Cerebellar cortex (tissue), 1 donor: ENCODE results near the gene GNL1.
A peak's percentile ranks its signal among the peaks of the same experiment; 100 is the strongest.
"Not testable (repeated sequence)": the region's sequence is repeated elsewhere in the genome, so short reads cannot be mapped to it uniquely, and the experiment has no call there.

Source experiments
- DNase-seq: peaks from one replicate; pipeline ENCODE4 v3.0.0-alpha.2; 2015; ENCODE audit warnings: low spot score

Gene GNL1

DNA sequence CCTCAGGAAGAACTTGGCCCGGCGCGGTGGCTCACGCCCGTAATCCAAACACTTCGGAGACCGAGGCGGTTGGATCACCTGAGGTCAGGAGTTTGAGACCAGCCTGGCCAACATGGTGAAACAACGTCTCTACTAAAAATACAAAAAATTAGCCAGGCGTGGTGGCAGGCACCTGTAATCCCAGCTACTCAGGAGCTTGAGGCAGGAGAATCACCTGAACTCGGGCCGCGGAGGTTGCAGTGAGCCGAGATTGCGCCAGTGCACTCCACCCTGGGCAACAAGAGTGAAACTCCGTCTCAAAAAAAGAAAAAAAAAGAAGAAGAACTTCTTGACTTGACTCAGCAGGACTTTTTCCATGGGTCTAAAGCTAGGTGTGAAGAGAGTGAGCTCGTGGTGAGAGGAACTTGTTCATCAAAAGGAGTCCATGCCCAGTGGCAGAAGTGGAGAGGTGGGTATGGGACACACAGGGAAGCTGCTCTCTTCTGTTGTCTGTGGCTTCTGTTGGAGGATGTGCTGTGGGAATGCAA, 26.9 kb downstream of the GNL1 start:
- not testable (repeated sequence) for DNase-seq

DNA sequence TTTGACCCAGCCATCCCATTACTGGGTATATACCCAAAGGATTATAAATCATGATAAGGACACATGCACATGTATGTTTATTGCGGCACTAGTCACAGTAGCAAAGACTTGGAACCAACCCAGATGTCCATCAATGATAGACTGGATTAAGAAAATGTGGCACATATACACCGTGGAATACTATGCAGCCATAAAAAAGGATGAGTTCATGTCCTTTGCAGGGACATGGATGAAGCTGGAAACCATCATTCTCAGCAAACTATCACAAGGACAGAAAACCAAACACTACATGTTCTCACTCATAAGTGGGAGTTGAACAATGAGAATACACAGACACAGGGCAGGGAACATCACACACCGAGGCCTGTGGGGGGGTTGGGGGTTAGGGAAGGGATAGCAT, 29.8 kb downstream of the GNL1 start:
- DNase-seq, result not testable (repeated sequence)

DNA sequence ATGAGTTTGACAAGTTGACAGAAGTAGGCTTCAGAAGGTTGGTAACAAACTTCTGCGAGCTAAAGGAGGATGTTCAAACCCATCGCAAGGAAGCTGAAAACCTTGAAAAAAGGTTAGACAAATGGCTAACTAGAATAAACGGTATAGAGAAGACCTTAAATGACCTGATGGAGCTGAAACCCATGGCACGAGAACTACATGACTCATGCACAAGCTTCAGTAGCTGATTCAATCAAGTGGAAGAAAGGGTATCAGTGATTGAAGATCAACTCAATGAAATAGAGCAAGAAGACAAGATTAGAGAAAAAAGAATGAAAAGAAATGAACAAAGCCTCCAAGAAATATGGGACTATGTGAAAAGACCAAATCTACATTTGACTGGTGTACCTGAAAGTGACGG, 34.3 kb downstream of the GNL1 start:
- not testable (repeated sequence) for DNase-seq

DNA sequence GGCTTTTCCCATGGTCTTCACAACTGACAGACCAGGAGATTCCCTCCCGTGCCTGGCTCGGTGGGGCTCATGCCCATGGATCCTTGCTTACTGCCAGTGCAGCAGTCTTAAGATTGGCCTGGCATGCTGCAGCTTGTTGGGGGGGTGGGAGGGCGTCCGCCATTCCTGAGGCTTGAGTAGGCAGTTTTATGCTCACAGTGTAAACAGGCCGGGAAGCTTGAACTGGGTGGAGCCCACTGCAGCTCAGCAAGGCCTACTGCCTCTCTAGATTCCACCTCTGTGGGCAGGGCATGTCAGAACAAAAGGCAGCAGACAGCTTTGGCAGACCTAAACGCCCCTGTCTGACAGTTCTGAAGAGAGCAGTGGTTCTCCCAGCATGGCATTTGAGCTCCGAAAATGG, 35.2 kb downstream of the GNL1 start:
- DNase-seq, result not testable (repeated sequence)

DNA sequence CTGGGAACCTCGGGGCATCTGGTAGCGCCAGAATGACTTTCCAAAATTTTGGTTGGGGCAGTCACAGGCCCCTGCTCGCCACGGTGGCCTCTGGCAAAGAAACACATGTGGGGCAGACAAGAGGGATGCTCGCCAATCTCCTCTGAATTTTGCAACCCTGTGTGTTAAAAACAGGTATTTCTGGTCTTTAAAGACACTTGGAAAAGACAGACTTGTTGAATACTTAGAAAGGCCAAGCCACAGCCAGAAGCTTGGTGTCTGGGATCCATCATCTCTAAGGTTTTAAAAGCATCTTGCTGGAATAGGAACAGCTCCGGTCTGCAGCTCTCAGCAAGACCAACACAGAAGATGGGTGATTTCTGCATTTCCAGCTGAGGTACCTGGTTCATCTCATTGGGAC, 35.8 kb downstream of the GNL1 start:
- no peak for DNase-seq

DNA sequence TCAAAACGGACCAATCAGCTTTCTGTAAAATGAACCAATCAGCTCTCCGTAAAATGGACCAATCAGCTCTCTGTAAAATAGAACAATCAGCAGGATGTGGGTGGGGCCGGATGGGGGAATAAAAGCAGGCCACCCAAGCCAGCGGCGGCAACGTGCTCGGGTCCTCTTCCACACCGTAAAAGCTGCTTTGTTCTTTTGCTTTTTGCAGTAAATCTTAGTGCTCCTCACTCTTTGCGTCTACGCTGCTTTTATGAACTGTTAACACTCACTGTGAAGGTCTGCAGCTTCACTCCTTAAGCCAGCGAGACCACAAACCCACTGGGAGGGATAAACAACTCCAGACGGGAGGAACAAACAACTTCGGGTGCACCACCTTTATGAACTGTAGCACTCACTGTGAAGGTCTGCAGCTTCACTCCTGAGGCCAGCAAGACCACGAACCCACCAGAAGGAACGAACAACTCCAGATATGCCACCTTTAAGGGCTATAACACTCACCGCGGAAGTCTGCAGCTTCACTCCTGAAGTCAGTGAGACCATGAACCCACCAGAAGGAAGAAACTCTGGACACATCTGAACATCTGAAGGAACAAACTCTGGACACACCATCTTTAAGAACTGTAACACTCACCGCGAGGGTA, 37.7 kb downstream of the GNL1 start:
- not testable (repeated sequence) for DNase-seq

DNA sequence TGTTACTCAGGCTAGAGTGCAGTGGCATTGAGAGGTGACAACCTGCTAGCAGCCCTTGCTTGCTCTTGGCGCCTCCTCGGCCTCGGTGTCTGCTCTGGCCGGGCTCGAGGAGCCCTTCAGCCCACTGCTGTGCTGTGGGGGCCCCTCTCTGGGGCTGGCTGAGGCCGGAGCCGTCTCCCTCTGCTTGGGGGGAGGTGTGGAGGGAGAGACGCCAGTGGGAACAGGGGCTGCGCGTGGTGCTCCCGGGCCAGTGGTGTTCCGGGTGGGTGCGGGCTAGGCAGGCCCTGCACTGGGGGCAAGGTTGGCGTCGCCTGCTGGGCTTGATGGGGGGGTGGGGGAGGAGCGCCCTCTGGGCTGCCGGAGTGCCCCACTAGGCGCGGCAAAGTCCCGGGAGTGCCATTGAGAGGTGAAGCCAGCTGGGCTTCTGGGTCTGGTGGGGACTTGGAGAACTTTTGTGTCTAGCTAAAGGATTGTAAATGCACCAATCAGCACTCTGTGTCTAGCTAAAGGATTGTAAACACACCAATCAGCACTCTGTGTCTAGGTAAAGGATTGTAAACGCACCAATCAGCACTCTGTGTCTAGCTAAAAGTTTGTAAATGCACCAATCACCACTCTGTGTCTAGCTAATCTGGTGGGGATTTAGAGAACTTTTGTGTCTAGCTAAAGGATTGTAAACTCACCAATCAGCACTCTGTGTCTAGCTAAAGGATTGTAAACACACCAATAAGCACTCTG, 38.4 kb downstream of the GNL1 start:
- not testable (repeated sequence) for DNase-seq

DNA sequence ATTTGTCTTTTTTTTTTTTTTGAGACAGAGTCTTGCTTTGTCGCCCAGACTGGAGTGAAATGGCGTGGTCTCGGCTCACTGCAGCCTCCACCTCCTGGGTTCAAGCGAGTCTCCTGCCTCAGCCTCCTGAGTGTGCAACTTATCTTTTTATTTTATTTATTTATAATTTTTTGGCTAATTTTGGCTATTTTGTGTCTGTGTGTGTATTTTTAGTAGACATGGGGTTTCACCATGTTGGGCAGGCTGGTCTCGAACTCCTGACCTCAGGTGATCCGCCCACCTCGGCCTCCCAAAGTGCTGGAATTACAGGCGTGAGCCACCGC, 39.6 kb downstream of the GNL1 start:
- DNase-seq, result not testable (repeated sequence)

DNA sequence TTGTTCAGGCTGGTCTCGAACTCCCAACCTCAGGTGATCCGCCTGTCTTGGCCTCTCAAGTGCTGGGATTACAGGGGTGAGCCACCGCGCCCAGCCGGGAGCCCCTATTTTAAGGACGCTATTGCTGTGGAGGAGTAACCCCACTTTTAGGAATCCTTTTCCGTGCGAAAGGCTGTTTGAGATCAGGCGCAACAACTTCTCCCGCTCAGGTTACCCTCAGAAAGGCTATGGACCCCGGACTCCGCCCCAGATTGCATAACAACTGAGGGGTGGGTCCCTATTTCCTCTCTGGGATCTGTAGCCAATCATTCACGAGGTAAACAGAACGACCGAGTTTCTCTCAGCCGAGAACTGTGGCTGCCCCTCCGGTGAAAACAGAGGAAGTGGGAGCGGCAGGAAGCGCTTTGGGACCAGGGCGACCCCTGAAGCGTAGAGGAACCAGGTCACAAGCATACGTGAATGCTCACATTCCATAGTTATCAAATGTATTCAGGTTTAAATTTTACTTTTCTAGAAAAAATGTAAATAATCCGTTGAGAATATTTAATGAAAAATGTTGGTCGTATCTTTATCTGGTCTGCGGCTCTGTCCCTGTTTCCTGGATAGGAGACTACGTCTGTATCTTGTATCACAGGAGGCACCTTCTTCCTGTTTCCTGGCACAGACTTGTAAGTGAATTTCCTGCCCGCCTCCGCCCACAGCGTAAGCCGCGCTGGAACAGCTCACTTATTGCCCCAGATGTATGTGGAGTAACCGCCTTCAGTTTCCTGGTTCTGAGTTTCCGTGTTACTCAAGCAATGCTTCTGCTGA, 40.1 kb downstream of the GNL1 start:
- DNase-seq, result peak; percentile 11

DNA sequence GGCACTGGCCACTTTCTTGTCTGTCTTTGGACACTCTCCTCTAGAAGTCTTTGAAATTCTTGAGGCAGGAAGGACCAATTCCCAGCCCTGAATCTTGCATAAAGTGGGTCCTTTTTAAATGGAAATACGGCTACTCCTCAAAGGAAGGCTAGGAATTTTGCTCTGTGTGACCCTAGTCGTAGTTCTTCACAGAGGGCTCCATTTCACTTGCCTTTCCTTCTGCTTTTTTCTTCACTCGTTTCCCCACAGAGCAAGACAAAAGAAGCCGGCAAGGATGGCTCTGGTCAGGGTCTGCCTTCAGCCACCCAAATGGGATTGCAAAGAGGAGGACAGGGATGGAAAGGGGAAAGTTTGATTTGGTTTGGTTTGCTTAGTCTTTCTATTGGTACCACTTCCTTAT, 41.2 kb downstream of the GNL1 start:
- no peak for DNase-seq

DNA sequence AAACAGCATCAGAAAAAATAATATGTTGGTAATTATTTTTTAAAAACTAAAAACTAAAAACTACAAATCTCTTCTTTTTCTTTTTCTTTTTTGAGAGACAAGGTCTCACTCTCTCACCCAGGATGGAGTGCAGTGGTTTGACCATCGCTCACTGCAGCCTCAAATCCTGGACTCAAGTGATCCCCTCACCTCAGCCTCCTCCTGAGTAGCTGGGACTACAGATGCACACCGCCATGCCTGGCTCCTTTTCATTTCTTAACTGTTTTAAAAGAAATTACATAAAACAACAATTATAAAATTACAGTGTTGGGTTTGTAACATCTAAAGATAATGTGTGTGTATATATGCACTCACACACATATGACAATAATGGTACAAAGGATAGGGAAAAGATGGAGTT, 42.8 kb downstream of the GNL1 start:
- DNase-seq, result no peak

DNA sequence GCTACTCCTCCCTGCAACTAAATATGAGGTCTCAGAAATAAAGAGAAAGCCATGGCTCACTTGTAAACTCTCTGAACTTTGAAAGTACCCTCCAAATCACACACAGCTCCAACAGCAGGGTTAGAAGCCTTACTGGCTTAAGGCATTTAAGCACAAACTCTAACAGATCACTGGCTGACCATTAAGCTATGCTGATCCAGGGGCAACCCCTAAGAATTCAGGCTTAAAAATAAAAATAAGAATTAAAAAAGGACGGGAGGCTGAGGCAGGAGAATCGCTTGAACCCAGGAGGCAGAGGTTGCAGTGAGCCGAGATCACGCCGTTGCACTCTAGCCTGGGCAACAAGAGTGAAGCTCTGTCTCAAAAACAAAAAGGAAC, 45.1 kb downstream of the GNL1 start:
- DNase-seq, result no peak

DNA sequence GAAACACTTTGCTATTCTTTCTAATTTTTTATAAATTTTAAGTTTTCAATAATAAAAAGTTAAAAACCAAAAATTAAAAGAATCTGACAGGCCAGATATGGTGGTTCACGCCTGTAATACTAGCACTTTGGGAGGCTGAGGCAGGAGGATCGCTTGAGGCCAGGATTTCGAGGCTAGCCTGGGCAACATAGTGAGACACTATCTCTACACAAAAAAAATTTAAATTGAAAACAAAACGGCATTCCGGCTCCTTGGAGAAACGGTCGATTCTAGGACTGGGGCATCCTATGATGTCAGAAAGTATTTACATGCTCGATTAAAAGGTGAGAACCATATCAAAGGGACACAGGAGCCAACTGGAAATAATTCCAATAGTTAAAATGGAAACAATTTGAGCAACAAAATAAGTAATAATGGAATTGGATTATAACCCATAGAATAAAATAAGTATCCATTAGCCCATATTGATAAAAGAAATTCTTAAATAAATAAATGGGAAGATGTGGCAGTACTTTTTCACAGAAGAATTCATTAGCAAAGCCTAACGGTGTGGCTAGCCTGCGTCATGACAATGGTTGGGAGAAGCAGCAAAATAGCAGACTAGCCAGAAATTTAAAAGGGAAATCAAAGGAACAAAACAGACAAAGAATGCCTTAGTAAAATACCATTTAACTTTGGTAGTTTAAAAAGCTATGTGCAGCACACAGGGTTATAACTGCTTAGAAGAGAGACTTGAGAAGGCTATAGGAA, 45.7 kb downstream of the GNL1 start:
- DNase-seq, result no peak

DNA sequence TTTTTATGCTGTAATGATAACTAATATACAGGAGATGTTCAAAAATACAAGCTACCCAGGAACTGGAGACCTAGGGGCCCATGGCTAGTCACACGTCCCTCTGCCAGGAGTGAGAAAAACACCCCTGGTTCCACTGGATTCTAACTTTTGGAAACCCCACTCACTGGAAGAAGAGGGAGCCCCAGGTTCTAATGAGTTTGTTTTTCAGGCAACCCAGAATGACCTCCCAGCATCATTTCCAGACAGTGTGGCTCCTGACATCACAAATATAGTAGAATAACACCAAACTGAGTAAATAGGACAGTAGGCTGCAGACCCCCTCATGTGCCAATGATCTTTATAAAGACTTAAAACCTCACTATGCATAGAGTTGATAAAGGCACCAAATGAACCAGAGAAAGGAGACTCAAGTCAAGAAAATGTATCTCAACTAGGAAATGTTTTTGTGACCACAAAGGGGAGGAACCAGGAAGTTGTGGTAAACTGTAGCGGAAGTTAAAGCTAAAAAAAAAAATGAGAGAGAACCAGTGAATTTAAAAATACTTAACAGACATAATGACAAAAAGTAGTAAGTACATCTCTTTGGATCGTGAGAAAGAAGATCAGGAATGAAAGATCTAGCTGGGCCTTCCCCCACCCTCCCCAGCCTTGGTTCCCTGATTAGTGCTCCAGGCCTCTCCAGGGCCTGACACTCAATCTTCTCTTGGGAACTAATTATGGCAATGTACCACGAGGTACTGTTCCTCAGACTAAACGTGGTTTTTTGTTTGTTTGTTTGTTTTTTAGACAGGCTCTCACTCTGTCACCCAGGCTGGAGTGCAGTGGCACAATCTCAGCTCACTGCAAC, 47.2 kb downstream of the GNL1 start:
- no peak for DNase-seq

DNA sequence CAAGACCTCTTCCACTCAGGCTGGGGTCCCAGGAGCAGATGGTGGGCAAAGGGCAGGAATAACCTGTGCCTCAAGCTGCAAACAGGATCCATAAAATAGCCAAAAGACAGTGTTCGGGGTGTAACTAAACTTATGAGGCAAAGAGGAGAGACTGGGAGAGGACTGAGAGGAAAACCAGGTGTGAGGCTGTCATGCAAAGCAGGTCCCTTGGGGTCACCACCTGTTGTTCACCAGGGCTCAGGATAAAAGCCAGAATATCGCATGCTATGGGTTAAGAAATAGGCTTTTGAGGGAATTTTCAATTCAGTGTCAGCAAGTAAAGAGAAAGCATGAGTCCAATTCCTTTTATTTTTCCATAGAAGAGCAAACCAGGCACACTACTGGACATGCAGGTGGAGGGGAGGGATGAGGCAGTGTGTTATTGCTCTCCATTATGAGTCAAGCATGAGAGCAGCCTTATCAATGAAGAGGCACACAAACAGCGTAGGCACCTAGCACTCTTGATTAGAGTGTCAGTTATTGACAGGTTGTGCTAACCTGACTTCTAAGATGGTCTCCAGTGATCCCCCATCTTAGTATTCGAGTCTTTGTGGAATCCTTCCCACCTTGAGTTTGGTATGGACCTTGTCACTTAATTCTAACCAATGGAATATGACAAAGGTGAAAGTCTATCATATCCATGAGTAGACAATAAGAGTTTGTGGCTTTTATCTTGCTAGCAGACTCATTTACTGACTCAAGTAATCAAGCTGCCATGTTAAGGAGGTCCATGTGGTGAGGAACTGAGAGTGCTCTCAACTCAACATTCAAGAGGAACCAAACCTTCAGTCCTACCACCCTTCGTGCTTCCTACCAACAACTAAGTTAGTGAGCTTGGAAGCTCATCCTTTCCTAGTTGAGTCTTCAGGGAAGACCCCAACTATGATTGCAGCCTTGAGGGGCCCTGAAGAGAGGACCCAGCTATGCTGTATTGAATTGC, 48.2 kb downstream of the GNL1 start:
- DNase-seq, result no peak

DNA sequence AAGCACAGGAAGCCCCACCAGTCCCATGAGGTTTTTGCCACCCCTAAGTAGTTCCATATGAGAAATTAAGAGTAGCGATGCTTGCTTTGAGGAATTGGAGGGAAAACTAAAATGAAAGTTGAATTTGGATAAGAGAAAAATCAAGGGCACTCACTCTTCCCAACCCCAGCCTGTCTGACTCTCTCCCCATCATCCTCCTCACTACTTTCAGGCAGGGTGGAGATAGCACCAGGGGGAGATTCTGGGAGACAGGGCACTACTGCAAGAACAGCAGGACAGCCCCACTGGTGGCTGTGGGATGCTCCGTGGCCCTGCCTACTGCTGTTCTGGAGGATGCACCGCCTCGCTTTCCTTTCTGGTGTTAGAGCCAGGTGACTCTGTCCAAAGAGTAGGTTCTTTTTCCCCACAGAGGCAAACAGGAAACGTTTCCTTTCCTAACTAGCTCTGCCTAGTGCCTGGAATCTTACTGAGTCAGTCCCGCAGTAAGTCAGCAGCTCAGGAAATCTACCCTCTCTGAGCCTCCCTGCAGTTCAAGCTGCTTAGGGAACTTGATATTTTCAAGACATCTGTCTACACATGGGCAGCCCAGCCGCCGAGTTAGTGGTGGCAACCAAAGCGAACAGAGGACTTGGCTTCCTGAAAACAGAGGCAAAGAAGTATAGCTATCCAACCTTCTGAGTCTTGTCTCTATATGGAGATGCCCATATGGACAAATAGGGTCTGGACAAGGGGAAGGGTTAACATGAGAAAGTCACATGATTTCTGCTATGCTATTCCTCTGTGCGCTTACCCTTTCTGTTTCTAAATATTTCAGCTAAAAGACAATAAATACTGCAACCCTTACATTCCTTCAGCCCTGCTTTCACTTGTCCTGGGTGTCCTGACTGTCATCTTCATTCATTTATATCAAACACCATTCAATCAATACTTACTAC, 55.6 kb downstream of the GNL1 start:
- DNase-seq, result no peak

DNA sequence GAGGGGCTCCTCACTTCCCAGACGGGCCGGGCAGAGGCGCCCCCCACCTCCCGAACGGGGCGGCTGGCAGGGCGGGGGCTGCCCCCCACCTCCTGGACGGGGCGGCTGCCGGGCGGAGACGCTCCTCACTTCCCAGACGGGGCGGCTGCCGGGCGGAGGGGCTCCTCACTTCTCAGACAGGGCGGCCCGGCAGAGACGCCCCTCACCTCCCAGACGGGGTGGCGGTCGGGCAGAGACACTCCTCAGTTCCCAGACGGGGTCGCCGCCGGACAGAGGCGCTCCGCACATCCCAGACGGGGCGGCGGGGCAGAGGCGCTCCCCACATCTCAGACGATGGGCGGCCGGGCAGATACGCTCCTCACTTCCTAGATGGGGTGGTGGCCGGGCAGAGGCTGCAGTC, 57.6 kb downstream of the GNL1 start:
- DNase-seq, result not testable (repeated sequence)

DNA sequence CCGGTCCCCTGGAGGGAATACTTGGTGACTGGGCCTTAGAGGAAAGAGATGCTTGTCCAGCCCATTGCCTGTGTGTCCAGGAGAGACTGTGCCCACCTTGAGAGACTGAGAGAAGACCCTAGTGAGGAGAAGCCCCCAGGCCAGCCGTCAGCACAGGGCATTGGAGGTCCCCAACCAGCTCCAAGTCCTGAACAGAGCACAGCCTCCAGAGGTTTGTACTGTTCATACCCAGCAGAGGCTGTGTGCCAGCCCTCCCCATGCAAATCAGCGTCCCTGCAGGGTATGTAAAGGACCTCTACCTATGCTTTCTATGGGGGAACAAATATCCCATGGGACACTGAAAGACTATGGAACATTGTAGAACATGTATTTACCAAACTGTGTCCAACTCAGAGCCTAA, 58.6 kb downstream of the GNL1 start:
- no peak for DNase-seq

DNA sequence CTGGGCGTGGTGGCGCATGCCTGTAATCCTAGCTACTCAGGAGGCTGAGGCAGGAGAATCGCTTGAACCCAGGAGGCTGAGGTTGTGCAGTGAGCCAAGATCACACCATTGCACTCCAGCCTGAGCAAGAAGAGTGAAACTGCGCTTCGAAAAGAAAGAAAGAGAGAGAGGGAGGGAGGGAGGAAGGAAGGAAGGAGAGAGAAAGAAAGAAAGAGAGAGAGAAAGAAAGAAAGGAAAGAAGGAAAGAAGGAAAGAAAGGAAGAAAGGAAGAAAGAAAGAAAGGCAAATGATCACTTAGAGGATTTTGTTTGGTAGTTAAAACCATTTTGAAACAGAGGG, 59.1 kb downstream of the GNL1 start:
- not testable (repeated sequence) for DNase-seq
